ENCODE results near the gene TOPORS. TPM values are rescaled to one million over a fixed set of nuclear protein-coding genes. Genes with fewer than 3 reads are reported as not detected.
A peak's percentile ranks its signal among the peaks of the same experiment; 100 is the strongest.

Gene TOPORS
- total RNA-seq, 3 donors from 2014 or later: 12.5 to 18.2 (median 16.6) TPM

DNA sequence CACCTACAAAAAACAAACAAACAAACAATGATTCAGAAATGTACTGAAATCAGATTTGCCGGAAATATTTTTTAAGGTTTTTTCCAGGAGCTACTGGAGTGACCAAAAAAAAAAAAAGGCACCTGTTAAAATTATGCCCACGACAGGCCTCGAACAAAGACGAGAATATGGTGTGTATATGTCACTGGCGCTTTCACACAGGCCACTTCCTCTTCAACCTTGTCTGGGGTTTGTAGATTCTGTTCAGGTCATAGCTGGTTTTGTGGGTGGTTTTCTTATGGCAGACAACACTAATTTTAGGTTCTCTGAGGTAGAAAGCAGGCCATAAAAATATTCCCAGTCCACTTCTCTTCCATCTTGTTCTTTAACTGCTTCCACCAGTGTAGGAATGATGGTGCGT, 13.6 kb upstream of the TOPORS start:
- TF ChIP-seq, protein P1, sequence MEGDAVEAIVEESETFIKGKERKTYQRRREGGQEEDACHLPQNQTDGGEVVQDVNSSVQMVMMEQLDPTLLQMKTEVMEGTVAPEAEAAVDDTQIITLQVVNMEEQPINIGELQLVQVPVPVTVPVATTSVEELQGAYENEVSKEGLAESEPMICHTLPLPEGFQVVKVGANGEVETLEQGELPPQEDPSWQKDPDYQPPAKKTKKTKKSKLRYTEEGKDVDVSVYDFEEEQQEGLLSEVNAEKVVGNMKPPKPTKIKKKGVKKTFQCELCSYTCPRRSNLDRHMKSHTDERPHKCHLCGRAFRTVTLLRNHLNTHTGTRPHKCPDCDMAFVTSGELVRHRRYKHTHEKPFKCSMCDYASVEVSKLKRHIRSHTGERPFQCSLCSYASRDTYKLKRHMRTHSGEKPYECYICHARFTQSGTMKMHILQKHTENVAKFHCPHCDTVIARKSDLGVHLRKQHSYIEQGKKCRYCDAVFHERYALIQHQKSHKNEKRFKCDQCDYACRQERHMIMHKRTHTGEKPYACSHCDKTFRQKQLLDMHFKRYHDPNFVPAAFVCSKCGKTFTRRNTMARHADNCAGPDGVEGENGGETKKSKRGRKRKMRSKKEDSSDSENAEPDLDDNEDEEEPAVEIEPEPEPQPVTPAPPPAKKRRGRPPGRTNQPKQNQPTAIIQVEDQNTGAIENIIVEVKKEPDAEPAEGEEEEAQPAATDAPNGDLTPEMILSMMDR (IDR thresholded peaks at IDR 0.05): no peak
- no peak overlapping the region for H3K4me3 ChIP-seq
- intact Hi-C loops (cut with DNase I, micrococcal nuclease): no loop called here
- ATAC-seq (no peak), DNase-seq (no peak)
- peaks cover 2% of the 10 kb centered on the region for H3K4me1 ChIP-seq (ENCODE audit: low read depth)
- no peaks in the 10 kb centered on the region for H3K9me3 ChIP-seq
- no peaks in the 10 kb centered on the region for H3K36me3 ChIP-seq (ENCODE audit: low read depth)

GRCh38 chr9:32558408-32558934, 6.1 kb upstream of the TOPORS start:
- intact Hi-C loops (cut with DNase I, micrococcal nuclease): no loop called here
- Histone ChIP-seq H3K9me3 (no peaks in the 10 kb centered on the region), H3K36me3 (ENCODE audit: low read depth) (no peaks in the 10 kb centered on the region), H3K4me1 (ENCODE audit: low read depth) (no peaks in the 10 kb centered on the region), H3K4me3 (no peak overlapping the region)
- TF ChIP-seq, protein P1 (IDR thresholded peaks at IDR 0.05): no peak
- ATAC-seq: no peak
- DNase-seq: no peak

GRCh38 chr9:32554591-32554990, 2.2 kb upstream of the TOPORS start:
- TF ChIP-seq, protein P1 (IDR thresholded peaks at IDR 0.05): no peak
- Histone ChIP-seq H3K4me1 (ENCODE audit: low read depth) (peaks cover 15% of the 10 kb centered on the region), H3K36me3 (ENCODE audit: low read depth) (no peaks in the 10 kb centered on the region), H3K9me3 (no peaks in the 10 kb centered on the region), H3K4me3 (no peak overlapping the region)
- intact Hi-C loops (cut with DNase I, micrococcal nuclease): no loop called here
- ATAC-seq (no peak), DNase-seq (no peak)

GRCh38 chr9:32554107-32554506, 1.7 kb upstream of the TOPORS start:
- TF ChIP-seq, protein P1 (IDR thresholded peaks at IDR 0.05): no peak
- no peak for DNase-seq
- H3K4me3 ChIP-seq: no peak overlapping the region
- H3K4me1 ChIP-seq (ENCODE audit: low read depth): peaks cover 15% of the 10 kb centered on the region
- no peaks in the 10 kb centered on the region for H3K36me3 ChIP-seq (ENCODE audit: low read depth)
- no peaks in the 10 kb centered on the region for H3K9me3 ChIP-seq
- no peak for ATAC-seq
- intact Hi-C loops (cut with DNase I, micrococcal nuclease): no loop called here

GRCh38 chr9:32551276-32552051, 922 bp downstream of the TOPORS start:
- ATAC-seq (peak; percentile 34), DNase-seq (peak in 2 of 3 donors; percentile 52 to 56)
- Histone ChIP-seq H3K36me3 (ENCODE audit: low read depth) (no peaks in the 10 kb centered on the region), H3K4me3 (peak overlapping the region; percentile 67), H3K4me1 (ENCODE audit: low read depth) (peaks cover 15% of the 10 kb centered on the region), H3K9me3 (no peaks in the 10 kb centered on the region)
- TF ChIP-seq, protein P1 (IDR thresholded peaks at IDR 0.05): no peak
- intact Hi-C loops (cut with DNase I, micrococcal nuclease): no loop called here

All from mucosa of descending colon (tissue), 3 donors.